Astrocyte (in vitro differentiated cells and primary cell): ENCODE measurements around the gene CUL2. TPM values are rescaled to one million over a fixed set of nuclear protein-coding genes. Genes with fewer than 3 reads are reported as not detected.

ENCODE experiments used
- DNase-seq: peaks from one replicate; pipeline ENCODE4 v3.0.0-alpha.2; 2010; ENCODE audit warnings: low read depth
- FAIRE-seq: peaks from 2 replicates; lab custom pipeline; 2011; peaks lifted over from hg19 to GRCh38; lab: Jason Lieb, UNC
- H2AFZ ChIP-seq: 2 replicates; pipeline ENCODE4 v1.6.0; 2012; ENCODE audit warnings: low read depth, low read length, inconsistent platforms
- H3K27ac ChIP-seq: 2 replicates; pipeline ENCODE4 v1.5.1; 2011; ENCODE audit warnings: low read depth, low read length, inconsistent platforms
- H3K27me3 ChIP-seq: 2 replicates; pipeline ENCODE4 v1.6.0; 2011; ENCODE audit warnings: low read length, inconsistent platforms; ENCODE audit not compliant: insufficient read depth
- H3K36me3 ChIP-seq: 2 replicates; pipeline ENCODE4 v1.5.1; 2011; ENCODE audit warnings: low read length, inconsistent platforms; ENCODE audit not compliant: insufficient read depth
- H3K4me1 ChIP-seq: 2 replicates; pipeline ENCODE4 v1.5.1; 2011; ENCODE audit warnings: low read length, inconsistent platforms; ENCODE audit not compliant: insufficient read depth
- H3K4me2 ChIP-seq: 2 replicates; pipeline ENCODE4 v1.6.0; 2012; ENCODE audit warnings: low read length, inconsistent platforms
- H3K4me3 ChIP-seq: 2 replicates; pipeline ENCODE4 v1.5.1; 2011; ENCODE audit warnings: low read depth, mild to moderate bottlenecking, low read length, inconsistent platforms; ENCODE audit not compliant: insufficient read depth
- H3K79me2 ChIP-seq: 2 replicates; pipeline ENCODE4 v1.6.0; 2012; ENCODE audit warnings: mild to moderate bottlenecking, low read length, inconsistent platforms; ENCODE audit not compliant: insufficient read depth
- H3K9ac ChIP-seq: 2 replicates; pipeline ENCODE4 v1.6.0; 2012; ENCODE audit warnings: mild to moderate bottlenecking, low read length, inconsistent platforms
- H3K9me3 ChIP-seq: 2 replicates; pipeline ENCODE4 v1.5.1; 2012; ENCODE audit warnings: low read depth, mild to moderate bottlenecking, low read length, inconsistent platforms; ENCODE audit not compliant: insufficient read depth
- H4K20me1 ChIP-seq: 2 replicates; pipeline ENCODE4 v1.6.0; 2012; ENCODE audit warnings: low read length, inconsistent platforms; ENCODE audit not compliant: insufficient read depth
- H3K27ac Mint-ChIP-seq: one replicate; pipeline ENCODE4 v1.8.0; 2021; ENCODE audit warnings: mild to moderate bottlenecking, mixed read lengths; ENCODE audit not compliant: unreplicated experiment
- H3K27me3 Mint-ChIP-seq: one replicate; pipeline ENCODE4 v1.8.0; 2021; ENCODE audit warnings: low read depth, mixed read lengths; ENCODE audit not compliant: unreplicated experiment
- H3K36me3 Mint-ChIP-seq: one replicate; pipeline ENCODE4 v1.8.0; 2021; ENCODE audit warnings: low read depth, mixed read lengths; ENCODE audit not compliant: unreplicated experiment
- H3K4me1 Mint-ChIP-seq: one replicate; pipeline ENCODE4 v1.8.0; 2021; ENCODE audit warnings: low read depth, mixed read lengths; ENCODE audit not compliant: unreplicated experiment
- H3K4me3 Mint-ChIP-seq: one replicate; pipeline ENCODE4 v1.8.0; 2021; ENCODE audit warnings: mild to moderate bottlenecking, moderate library complexity, mixed read lengths; ENCODE audit not compliant: unreplicated experiment
- H3K9me3 Mint-ChIP-seq: one replicate; pipeline ENCODE4 v1.8.0; 2021; ENCODE audit warnings: mild to moderate bottlenecking, mixed read lengths; ENCODE audit not compliant: unreplicated experiment
- CTCF ChIP-seq: IDR thresholded peaks from 2 replicates; pipeline ENCODE4 v1.5.1; 2011; ENCODE audit warnings: low read depth, mild to moderate bottlenecking, inconsistent platforms, low read length, moderate library complexity; ENCODE audit not compliant: insufficient read depth
- EZH2 ChIP-seq: IDR thresholded peaks from 2 replicates; pipeline ENCODE4 v1.6.1; 2012; ENCODE audit warnings: mild to moderate bottlenecking, low read length, inconsistent platforms; ENCODE audit not compliant: insufficient read depth
- total RNA-seq: library from RNA; stranded (reverse); gene quantifications from 2 replicates; pipeline ENCODE4 v1.2.1, GENCODE V29; 2021

CUL2 gene
- total RNA-seq, 1 donor from 2014 or later = 48.0 TPM

- Mint-ChIP-seq H3K9me3 (no peaks in the 10 kb centered on the region), H3K4me3 (no peak overlapping the region), H3K27ac (no peak overlapping the region), H3K4me1 (peaks cover 8% of the 10 kb centered on the region), H3K36me3 (peaks cover 13% of the 10 kb centered on the region), H3K27me3 (no peaks in the 10 kb centered on the region)
- no peak for DNase-seq
- no peak overlapping the region for H3K27ac ChIP-seq
- H4K20me1 ChIP-seq = peaks cover 30% of the 10 kb centered on the region
- H3K4me2 ChIP-seq = no peak overlapping the region
- no peak overlapping the region for H3K9ac ChIP-seq
- H3K36me3 ChIP-seq = peaks cover 5% of the 10 kb centered on the region
- FAIRE-seq = no peak
- no peaks in the 10 kb centered on the region for H3K27me3 ChIP-seq
- TF ChIP-seq EZH2 = no peak
- TF ChIP-seq CTCF = no peak
- H3K9me3 ChIP-seq = no peaks in the 10 kb centered on the region
- H3K79me2 ChIP-seq = peaks cover 43% of the 10 kb centered on the region
- no peak overlapping the region for H3K4me3 ChIP-seq
- peaks cover 20% of the 10 kb centered on the region for H3K4me1 ChIP-seq
- no peak overlapping the region for H2AFZ ChIP-seq
Observed at GRCh38 chr10:35070521-35070920, 19.6 kb downstream of the CUL2 start.

- Histone ChIP-seq H2AFZ (no peak overlapping the region), H3K79me2 (peaks cover 3% of the 10 kb centered on the region), H3K9me3 (no peaks in the 10 kb centered on the region), H3K27ac (no peak overlapping the region), H3K36me3 (peaks cover 17% of the 10 kb centered on the region), H3K4me3 (no peak overlapping the region), H4K20me1 (peaks cover 3% of the 10 kb centered on the region), H3K27me3 (no peaks in the 10 kb centered on the region), H3K9ac (no peak overlapping the region), H3K4me1 (peaks cover 2% of the 10 kb centered on the region), H3K4me2 (no peak overlapping the region)
- no peak for FAIRE-seq
- peaks cover 8% of the 10 kb centered on the region for H3K4me1 Mint-ChIP-seq
- no peaks in the 10 kb centered on the region for H3K9me3 Mint-ChIP-seq
- H3K4me3 Mint-ChIP-seq = no peak overlapping the region
- H3K36me3 Mint-ChIP-seq = peaks cover 6% of the 10 kb centered on the region
- DNase-seq = no peak
- no peak for TF ChIP-seq CTCF
- no peak for TF ChIP-seq EZH2
- no peaks in the 10 kb centered on the region for H3K27me3 Mint-ChIP-seq
- no peak overlapping the region for H3K27ac Mint-ChIP-seq
Observed at GRCh38 chr10:35063837-35064454, 26.2 kb downstream of the CUL2 start.

- no peaks in the 10 kb centered on the region for H3K9me3 Mint-ChIP-seq
- no peaks in the 10 kb centered on the region for H4K20me1 ChIP-seq
- peak; percentile 30 for DNase-seq
- no peak overlapping the region for H3K4me3 ChIP-seq
- H2AFZ ChIP-seq = no peak overlapping the region
- FAIRE-seq = no peak
- H3K9ac ChIP-seq = no peak overlapping the region
- H3K27ac Mint-ChIP-seq = peak overlapping the region; percentile 69
- no peak overlapping the region for H3K4me3 Mint-ChIP-seq
- no peak overlapping the region for H3K27ac ChIP-seq
- peaks cover 15% of the 10 kb centered on the region for H3K36me3 ChIP-seq
- H3K4me1 ChIP-seq = peaks cover 17% of the 10 kb centered on the region
- H3K4me2 ChIP-seq = no peak overlapping the region
- no peaks in the 10 kb centered on the region for H3K36me3 Mint-ChIP-seq
- H3K79me2 ChIP-seq = peaks cover 19% of the 10 kb centered on the region
- peaks cover 22% of the 10 kb centered on the region for H3K4me1 Mint-ChIP-seq
- no peaks in the 10 kb centered on the region for H3K9me3 ChIP-seq
- no peak for TF ChIP-seq CTCF
- TF ChIP-seq EZH2 = no peak
- no peaks in the 10 kb centered on the region for H3K27me3 Mint-ChIP-seq
- H3K27me3 ChIP-seq = no peaks in the 10 kb centered on the region
Observed at GRCh38 chr10:35059481-35059880, 30.7 kb downstream of the CUL2 start.
